HFF-Myc (cell line): ENCODE data around the gene FBXO3.

Experiments
- DNase-seq: peaks from one replicate; pipeline ENCODE4 v3.0.0-alpha.2; 2011; ENCODE audit warnings: low read depth; ENCODE audit errors: extremely low read depth
- H3K4me3 ChIP-seq: replicated peaks from 2 replicates; pipeline ENCODE4 v1.5.1; 2011; ENCODE audit warnings: low read depth, mild to moderate bottlenecking, control low read depth, low read length
- CTCF ChIP-seq: IDR thresholded peaks from 2 replicates; pipeline ENCODE4 v1.5.1; 2012; ENCODE audit warnings: mild to moderate bottlenecking, low read depth, low read length, control low read depth; ENCODE audit errors: missing control alignments

FBXO3 gene

DNA sequence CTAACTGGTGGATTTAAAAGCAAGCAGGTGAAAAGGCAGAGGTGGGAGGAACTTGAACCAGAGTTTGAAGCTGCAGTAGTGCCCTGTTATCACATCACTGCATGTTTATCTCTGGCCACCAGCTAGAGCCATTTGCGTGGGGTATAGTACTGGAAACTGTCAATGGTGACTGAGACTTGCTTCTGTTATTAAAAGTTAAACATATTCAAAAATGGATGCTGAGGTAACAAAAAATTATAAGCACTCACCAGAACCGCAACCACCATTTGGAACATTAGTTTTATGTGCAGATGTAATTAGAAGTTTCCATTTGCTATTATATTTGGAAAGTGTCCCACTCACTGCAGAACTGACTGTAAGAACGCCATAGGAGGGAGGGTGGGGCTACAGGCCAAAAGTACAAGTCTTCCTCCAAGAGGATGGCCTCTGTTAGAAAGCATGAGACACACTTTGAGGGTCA is 36.9 kb downstream of the FBXO3 start:
- no peak for TF ChIP-seq CTCF
- DNase-seq, result no peak
- peak overlapping the region; percentile 87 for H3K4me3 ChIP-seq

DNA sequence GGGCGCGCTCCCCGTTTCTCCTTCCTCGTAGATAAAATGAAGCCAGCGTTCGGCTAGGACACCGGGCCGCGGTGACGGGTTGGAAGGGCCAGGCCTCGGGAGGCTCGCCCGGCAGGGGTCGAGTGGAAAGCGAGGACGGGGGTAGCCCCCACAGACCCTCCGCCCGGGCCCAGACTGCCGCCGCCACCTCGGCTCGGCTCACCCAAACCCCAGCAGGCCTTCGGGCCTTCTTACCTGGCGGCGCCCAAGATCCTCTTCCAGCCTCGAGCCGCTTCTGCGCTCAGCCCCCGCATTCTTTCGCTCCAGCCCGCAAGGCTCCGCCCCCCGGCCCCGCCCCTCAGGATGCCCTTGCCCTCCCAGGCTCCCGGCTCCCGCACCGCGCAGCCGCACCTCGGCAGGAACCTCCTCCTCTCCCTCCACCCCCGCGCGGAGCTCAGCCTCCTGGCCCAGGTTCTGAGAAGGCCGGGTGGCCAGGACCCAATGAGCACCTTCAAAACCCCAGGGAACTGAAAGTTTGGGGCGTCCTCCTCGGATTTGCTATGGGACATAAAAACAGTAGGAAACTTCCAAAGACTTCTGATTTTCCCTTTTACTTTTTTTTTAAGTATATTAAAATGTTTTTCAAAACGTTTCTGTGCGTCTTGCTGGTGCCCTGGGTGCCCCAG is 38.0 kb downstream of the FBXO3 start, which contains the start of gene CD59:
Gene CD59 (minus strand): TSS at position 276 of the 665 bp plus-strand sequence. CDS start 13,978 bp downstream, outside the sequence.
- peak within 1 kb of the TSS; percentile 87 for H3K4me3 ChIP-seq
- DNase-seq, result no peak
- TF ChIP-seq CTCF, result no peak

- no peak for DNase-seq
- no peak for TF ChIP-seq CTCF
- H3K4me3 ChIP-seq, result peak overlapping the region; percentile 87
These were observed 38.8 kb downstream of the FBXO3 start for GRCh38 chr11:33735271-33736147.

- no peak for DNase-seq
- TF ChIP-seq CTCF, result no peak
- H3K4me3 ChIP-seq, result peak overlapping the region; percentile 87
These were observed 39.7 kb downstream of the FBXO3 start for GRCh38 chr11:33734441-33735270.

- no peak for DNase-seq
These were observed 40.3 kb downstream of the FBXO3 start for GRCh38 chr11:33733980-33734379.

More at GRCh38 chr11:33733980-33734379, 40.3 kb downstream of the FBXO3 start:
- H3K4me3 ChIP-seq, result peak overlapping the region; percentile 87
- no peak for TF ChIP-seq CTCF
